ENCODE results near the gene SH3BP4. TPM values are rescaled to one million over a fixed set of nuclear protein-coding genes. Genes with fewer than 3 reads are reported as not detected.

Gene SH3BP4
- total RNA-seq, 2 experiments from 2014 or later = 0.06 TPM; not detected in 1

DNA sequence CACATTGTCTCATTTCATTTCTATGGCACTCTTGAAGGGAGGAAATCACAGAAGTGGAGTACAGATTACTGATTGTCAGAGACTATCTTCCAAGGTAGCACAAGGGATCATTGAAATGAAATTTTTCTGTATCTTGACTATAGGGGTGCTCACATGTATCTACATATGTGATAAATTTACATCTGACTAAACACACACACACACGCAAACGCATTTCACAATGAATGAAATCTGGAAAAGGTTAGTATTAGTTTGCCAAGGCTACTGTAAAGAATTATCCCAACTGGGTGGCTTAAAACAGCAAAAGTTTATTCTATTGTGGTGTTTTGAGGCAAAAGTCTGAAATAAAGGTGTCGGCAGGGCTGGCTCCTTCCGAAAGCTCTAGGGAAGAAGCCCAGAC is 144.6 kb downstream of the SH3BP4 start:
- ChIA-PET CTCF (ENCODE audit: unreplicated experiment) (no interaction called here), POLR2A (no interaction called here)
- intact Hi-C loops (cut with micrococcal nuclease; ENCODE audit: unreplicated experiment) = no loop called here
- Histone ChIP-seq H3K4me3 (ENCODE audit: low read depth, low read length, poor library complexity, severe bottlenecking) (no peak overlapping the region), H3K4me1 (ENCODE audit: insufficient read depth, low read length, poor library complexity, severe bottlenecking) (no peaks in the 10 kb centered on the region), H3K9me2 (ENCODE audit: insufficient read depth, low read length) (no peaks in the 10 kb centered on the region), H3K79me2 (ENCODE audit: insufficient read depth, low read depth, low read length) (no peaks in the 10 kb centered on the region), H3K27ac (ENCODE audit: low read depth, low read length, poor library complexity, severe bottlenecking) (no peak overlapping the region), H3K36me3 (ENCODE audit: insufficient read depth, low read length) (no peaks in the 10 kb centered on the region), H4K20me1 (ENCODE audit: insufficient read depth, low read length) (no peaks in the 10 kb centered on the region), H3K9me3 (ENCODE audit: low read length) (no peaks in the 10 kb centered on the region), H2AFZ (ENCODE audit: low read length) (no peak overlapping the region), H3K4me2 (ENCODE audit: low read length) (no peak overlapping the region)
- TF ChIP-seq, protein P1, sequence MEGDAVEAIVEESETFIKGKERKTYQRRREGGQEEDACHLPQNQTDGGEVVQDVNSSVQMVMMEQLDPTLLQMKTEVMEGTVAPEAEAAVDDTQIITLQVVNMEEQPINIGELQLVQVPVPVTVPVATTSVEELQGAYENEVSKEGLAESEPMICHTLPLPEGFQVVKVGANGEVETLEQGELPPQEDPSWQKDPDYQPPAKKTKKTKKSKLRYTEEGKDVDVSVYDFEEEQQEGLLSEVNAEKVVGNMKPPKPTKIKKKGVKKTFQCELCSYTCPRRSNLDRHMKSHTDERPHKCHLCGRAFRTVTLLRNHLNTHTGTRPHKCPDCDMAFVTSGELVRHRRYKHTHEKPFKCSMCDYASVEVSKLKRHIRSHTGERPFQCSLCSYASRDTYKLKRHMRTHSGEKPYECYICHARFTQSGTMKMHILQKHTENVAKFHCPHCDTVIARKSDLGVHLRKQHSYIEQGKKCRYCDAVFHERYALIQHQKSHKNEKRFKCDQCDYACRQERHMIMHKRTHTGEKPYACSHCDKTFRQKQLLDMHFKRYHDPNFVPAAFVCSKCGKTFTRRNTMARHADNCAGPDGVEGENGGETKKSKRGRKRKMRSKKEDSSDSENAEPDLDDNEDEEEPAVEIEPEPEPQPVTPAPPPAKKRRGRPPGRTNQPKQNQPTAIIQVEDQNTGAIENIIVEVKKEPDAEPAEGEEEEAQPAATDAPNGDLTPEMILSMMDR (conservative IDR thresholded peaks at IDR 0.05; ENCODE audit: low read length) = no peak
- TF ChIP-seq EZH2phosphoT487 (IDR thresholded peaks at IDR 0.05; ENCODE audit: borderline replicate concordance, low read depth, low read length) = no peak
- DNase-seq (ENCODE audit: low spot score) = no peak
- BruUV-seq (replicated peaks) = no TSS peak

DNA sequence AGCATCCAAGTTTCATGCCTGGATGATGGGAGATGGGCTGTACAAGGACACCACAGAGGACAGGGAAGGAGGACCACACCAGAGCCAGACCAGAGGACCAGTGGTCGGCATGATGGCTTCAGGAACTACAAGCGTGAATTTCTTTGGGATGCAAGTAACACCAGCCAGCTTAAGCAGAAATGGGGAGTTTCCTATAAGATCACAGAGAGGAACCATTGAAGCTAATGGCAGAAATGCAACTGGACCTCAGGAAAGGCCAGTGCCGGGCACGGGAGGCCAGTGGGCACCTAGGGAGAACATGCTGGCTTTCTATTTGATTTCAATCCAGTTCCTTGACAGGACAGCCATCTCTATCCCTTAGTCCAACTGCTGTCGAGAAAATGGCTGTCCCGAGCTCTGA is 145.4 kb downstream of the SH3BP4 start:
- CTCF ChIA-PET (ENCODE audit: unreplicated experiment) = no interaction called here
- no TSS peak for BruUV-seq (replicated peaks)
- Histone ChIP-seq H4K20me1 (ENCODE audit: insufficient read depth, low read length) (no peaks in the 10 kb centered on the region), H3K9me2 (ENCODE audit: insufficient read depth, low read length) (no peaks in the 10 kb centered on the region), H3K27ac (ENCODE audit: low read depth, low read length, poor library complexity, severe bottlenecking) (no peak overlapping the region), H3K9me3 (ENCODE audit: low read length) (no peaks in the 10 kb centered on the region), H3K4me2 (ENCODE audit: low read length) (no peak overlapping the region), H3K79me2 (ENCODE audit: insufficient read depth, low read depth, low read length) (no peaks in the 10 kb centered on the region), H3K36me3 (ENCODE audit: insufficient read depth, low read length) (no peaks in the 10 kb centered on the region), H2AFZ (ENCODE audit: low read length) (no peak overlapping the region), H3K4me3 (ENCODE audit: low read depth, low read length, poor library complexity, severe bottlenecking) (no peak overlapping the region), H3K4me1 (ENCODE audit: insufficient read depth, low read length, poor library complexity, severe bottlenecking) (no peaks in the 10 kb centered on the region)
- POLR2A ChIA-PET = no interaction called here
- TF ChIP-seq, protein P1 (conservative IDR thresholded peaks at IDR 0.05; ENCODE audit: low read length) = no peak
- no peak for TF ChIP-seq EZH2phosphoT487 (IDR thresholded peaks at IDR 0.05; ENCODE audit: borderline replicate concordance, low read depth, low read length)
- no peak for DNase-seq (ENCODE audit: low spot score)
- intact Hi-C loops (cut with micrococcal nuclease; ENCODE audit: unreplicated experiment) = no loop called here

DNA sequence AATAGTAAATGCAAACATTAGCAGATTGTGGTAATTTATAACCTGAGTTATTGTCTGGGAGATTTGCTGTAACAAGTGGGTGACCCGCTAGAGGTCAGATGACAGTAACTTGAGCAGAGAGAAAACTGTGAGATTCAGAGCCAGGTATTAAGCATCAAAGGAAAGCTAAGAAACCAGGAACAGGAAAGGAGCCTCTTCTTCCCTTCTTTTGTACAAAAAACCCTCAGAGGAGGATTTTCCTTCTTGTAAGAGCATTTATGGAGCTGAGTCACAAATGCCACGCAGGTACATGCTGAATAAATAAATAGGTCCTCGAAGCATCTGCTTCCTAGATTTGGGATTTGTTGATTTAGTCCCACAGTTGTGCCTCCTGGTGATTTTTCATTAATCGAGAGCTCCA is 146.5 kb downstream of the SH3BP4 start:
- ChIA-PET POLR2A (interaction anchor here (0.6 kb wide), 1 partner anchor 275 kb away, joined by 7 read pairs; no protein-coding TSS in a partner anchor), CTCF (ENCODE audit: unreplicated experiment) (no interaction called here)
- Histone ChIP-seq H3K27ac (ENCODE audit: low read depth, low read length, poor library complexity, severe bottlenecking) (no peak overlapping the region), H4K20me1 (ENCODE audit: insufficient read depth, low read length) (no peaks in the 10 kb centered on the region), H3K9me3 (ENCODE audit: low read length) (no peaks in the 10 kb centered on the region), H3K4me2 (ENCODE audit: low read length) (no peak overlapping the region), H3K36me3 (ENCODE audit: insufficient read depth, low read length) (no peaks in the 10 kb centered on the region), H3K4me3 (ENCODE audit: low read depth, low read length, poor library complexity, severe bottlenecking) (no peak overlapping the region), H3K79me2 (ENCODE audit: insufficient read depth, low read depth, low read length) (no peaks in the 10 kb centered on the region), H2AFZ (ENCODE audit: low read length) (no peak overlapping the region), H3K4me1 (ENCODE audit: insufficient read depth, low read length, poor library complexity, severe bottlenecking) (no peaks in the 10 kb centered on the region), H3K9me2 (ENCODE audit: insufficient read depth, low read length) (no peaks in the 10 kb centered on the region)
- BruUV-seq (replicated peaks) = no TSS peak
- no peak for TF ChIP-seq EZH2phosphoT487 (IDR thresholded peaks at IDR 0.05; ENCODE audit: borderline replicate concordance, low read depth, low read length)
- no peak for DNase-seq (ENCODE audit: low spot score)
- intact Hi-C loops (cut with micrococcal nuclease; ENCODE audit: unreplicated experiment) = no loop called here
